Stomach (tissue), 4 donors: ENCODE measurements around the gene JAK1.

ENCODE experiments used
- EP300 ChIP-seq: sonication (generic); formaldehyde crosslinking; IDR thresholded peaks from one replicate; pipeline ENCODE4 v1.6.1; 2017; ENCODE audit warnings: antibody characterized with exemption
- POLR2AphosphoS5 ChIP-seq, 3 donors: sonication (generic); formaldehyde crosslinking; IDR thresholded peaks; one replicate each; pipeline ENCODE4 v1.6.1; 2016; ENCODE audit warnings: antibody characterized with exemption in 3 of 3
- TF ChIP-seq, protein P1 (sequence below), 7 experiments: fragments of 450-650 bp in 4 of 7; fragments of 200-600 bp in 3 of 7; sonication (generic) in 3 of 7; IDR thresholded peaks; one replicate each; pipeline ENCODE4 v1.5.1; 2016 to 2019; ENCODE audit warnings: antibody characterized with exemption in 7 of 7, control low read depth in 2 of 7, mild to moderate bottlenecking in 1 of 7

DNA sequence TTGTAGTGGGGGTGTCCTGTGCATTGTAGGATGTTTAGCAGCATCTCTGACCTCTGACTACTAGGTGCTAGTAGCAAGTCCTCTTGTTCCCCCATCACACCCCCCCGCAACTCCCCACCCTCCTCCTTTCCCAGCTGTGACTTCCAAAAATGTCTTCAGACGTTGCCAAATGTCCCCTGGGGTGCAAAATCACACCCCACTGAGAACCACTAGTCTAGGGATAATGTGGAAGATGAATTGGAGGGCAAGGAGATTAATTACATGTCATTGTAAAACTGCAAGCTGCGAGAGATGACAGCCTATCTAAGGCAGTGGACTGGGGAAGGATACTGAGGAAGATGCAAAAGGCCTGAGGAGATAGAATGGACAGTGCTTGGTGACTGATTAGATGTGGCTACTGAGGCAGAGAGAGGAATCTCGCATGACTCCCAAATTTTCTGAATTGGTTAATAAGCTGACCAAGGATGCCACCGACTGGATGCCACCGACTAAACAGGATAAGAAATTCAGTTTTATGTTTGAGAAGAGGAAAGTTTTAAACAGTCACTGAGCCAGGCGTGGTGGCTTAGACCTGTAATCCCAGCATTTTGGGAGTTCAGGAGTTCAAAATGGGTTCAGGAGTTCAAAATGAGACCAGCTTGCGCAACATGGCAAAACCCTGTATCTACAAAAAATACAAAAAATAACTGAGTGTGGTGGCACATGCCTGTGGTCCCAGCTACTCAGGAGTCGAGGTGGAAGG, 3.1 kb upstream of the JAK1 start:
- TF ChIP-seq, protein P1, sequence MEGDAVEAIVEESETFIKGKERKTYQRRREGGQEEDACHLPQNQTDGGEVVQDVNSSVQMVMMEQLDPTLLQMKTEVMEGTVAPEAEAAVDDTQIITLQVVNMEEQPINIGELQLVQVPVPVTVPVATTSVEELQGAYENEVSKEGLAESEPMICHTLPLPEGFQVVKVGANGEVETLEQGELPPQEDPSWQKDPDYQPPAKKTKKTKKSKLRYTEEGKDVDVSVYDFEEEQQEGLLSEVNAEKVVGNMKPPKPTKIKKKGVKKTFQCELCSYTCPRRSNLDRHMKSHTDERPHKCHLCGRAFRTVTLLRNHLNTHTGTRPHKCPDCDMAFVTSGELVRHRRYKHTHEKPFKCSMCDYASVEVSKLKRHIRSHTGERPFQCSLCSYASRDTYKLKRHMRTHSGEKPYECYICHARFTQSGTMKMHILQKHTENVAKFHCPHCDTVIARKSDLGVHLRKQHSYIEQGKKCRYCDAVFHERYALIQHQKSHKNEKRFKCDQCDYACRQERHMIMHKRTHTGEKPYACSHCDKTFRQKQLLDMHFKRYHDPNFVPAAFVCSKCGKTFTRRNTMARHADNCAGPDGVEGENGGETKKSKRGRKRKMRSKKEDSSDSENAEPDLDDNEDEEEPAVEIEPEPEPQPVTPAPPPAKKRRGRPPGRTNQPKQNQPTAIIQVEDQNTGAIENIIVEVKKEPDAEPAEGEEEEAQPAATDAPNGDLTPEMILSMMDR (IDR thresholded peaks at IDR 0.05): no peak
- TF ChIP-seq POLR2AphosphoS5 (IDR thresholded peaks at IDR 0.05): no peak
- no peak for TF ChIP-seq EP300
